Osteoblast (primary cell): Measurements from ENCODE around the gene FIGNL2. TPM values are rescaled to one million over a fixed set of nuclear protein-coding genes. Genes with fewer than 3 reads are reported as not detected.
A peak's percentile ranks its signal among the peaks of the same experiment; 100 is the strongest.

Experiments used
- DNase-seq: peaks from one replicate; pipeline ENCODE4 v3.0.0; 2011; ENCODE audit warnings: low spot score, mixed read lengths; ENCODE audit not compliant: insufficient read length; ENCODE audit errors: missing footprints
- H2AFZ ChIP-seq: 2 replicates; pipeline ENCODE4 v1.6.0; 2011; ENCODE audit warnings: mild to moderate bottlenecking, low read length
- H3K27ac ChIP-seq: 2 replicates; pipeline ENCODE4 v1.5.1; 2011; ENCODE audit warnings: mild to moderate bottlenecking, low read depth, low read length, moderate library complexity
- H3K27me3 ChIP-seq: 2 replicates; pipeline ENCODE4 v1.6.0; 2012; ENCODE audit warnings: mild to moderate bottlenecking, control low read depth, inconsistent platforms, low read length, moderate library complexity; ENCODE audit not compliant: insufficient read depth
- H3K36me3 ChIP-seq: 2 replicates; pipeline ENCODE4 v1.5.1; 2011; ENCODE audit warnings: mild to moderate bottlenecking, low read length, control low read depth, moderate library complexity; ENCODE audit not compliant: insufficient read depth
- H3K4me1 ChIP-seq: 2 replicates; pipeline ENCODE4 v1.5.1; 2011; ENCODE audit warnings: mild to moderate bottlenecking, low read length, control low read depth, moderate library complexity; ENCODE audit not compliant: insufficient read depth
- H3K4me2 ChIP-seq: 2 replicates; pipeline ENCODE4 v1.6.0; 2011; ENCODE audit warnings: mild to moderate bottlenecking, low read length; ENCODE audit not compliant: insufficient read depth
- H3K4me3 ChIP-seq: fragments of 200-600 bp; sonication (generic); 3 replicates; pipeline ENCODE4 v1.5.1; 2012; ENCODE audit warnings: mild to moderate bottlenecking, low read length, inconsistent platforms; ENCODE audit not compliant: insufficient read depth
- H3K79me2 ChIP-seq: 2 replicates; pipeline ENCODE4 v1.6.0; 2012; ENCODE audit warnings: mild to moderate bottlenecking, low read length, control low read depth, inconsistent platforms; ENCODE audit not compliant: insufficient read depth
- H3K9me3 ChIP-seq: 2 replicates; pipeline ENCODE4 v1.5.1; 2011; ENCODE audit warnings: low read depth, low read length, control low read depth
- H4K20me1 ChIP-seq: 2 replicates; pipeline ENCODE4 v1.6.0; 2012; ENCODE audit warnings: mild to moderate bottlenecking, low read length, control low read depth; ENCODE audit not compliant: insufficient read depth
- total RNA-seq: library from RNA; depleted of rRNA; stranded (reverse); fragments of >200 nt; gene quantifications from 2 replicates; pipeline ENCODE4 v1.2.3, GENCODE V29; 2012
- TF ChIP-seq, protein P1 (sequence below): IDR thresholded peaks from 2 replicates; pipeline ENCODE4 v1.5.1; 2011; ENCODE audit warnings: mild to moderate bottlenecking, low read depth, low read length, moderate library complexity; ENCODE audit errors: extremely low read depth

FIGNL2 gene
- total RNA-seq, 1 donor = 0.36 TPM

- Histone ChIP-seq H3K4me1 (peaks cover 10% of the 10 kb centered on the region), H3K9me3 (no peaks in the 10 kb centered on the region), H3K36me3 (no peaks in the 10 kb centered on the region), H3K4me2 (peak overlapping the region; percentile 86), H3K79me2 (no peaks in the 10 kb centered on the region), H4K20me1 (no peaks in the 10 kb centered on the region), H3K27ac (no peak overlapping the region), H2AFZ (peak overlapping the region; percentile 94), H3K4me3 (peak overlapping the region; percentile 73), H3K27me3 (peaks cover 20% of the 10 kb centered on the region)
- peak; percentile 93 for DNase-seq
- TF ChIP-seq, protein P1, sequence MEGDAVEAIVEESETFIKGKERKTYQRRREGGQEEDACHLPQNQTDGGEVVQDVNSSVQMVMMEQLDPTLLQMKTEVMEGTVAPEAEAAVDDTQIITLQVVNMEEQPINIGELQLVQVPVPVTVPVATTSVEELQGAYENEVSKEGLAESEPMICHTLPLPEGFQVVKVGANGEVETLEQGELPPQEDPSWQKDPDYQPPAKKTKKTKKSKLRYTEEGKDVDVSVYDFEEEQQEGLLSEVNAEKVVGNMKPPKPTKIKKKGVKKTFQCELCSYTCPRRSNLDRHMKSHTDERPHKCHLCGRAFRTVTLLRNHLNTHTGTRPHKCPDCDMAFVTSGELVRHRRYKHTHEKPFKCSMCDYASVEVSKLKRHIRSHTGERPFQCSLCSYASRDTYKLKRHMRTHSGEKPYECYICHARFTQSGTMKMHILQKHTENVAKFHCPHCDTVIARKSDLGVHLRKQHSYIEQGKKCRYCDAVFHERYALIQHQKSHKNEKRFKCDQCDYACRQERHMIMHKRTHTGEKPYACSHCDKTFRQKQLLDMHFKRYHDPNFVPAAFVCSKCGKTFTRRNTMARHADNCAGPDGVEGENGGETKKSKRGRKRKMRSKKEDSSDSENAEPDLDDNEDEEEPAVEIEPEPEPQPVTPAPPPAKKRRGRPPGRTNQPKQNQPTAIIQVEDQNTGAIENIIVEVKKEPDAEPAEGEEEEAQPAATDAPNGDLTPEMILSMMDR = no peak
Observed at GRCh38 chr12:51868821-51869495, 20.4 kb upstream of the FIGNL2 start.

- peaks cover 21% of the 10 kb centered on the region for H3K27me3 ChIP-seq
- no peak overlapping the region for H2AFZ ChIP-seq
- no peak overlapping the region for H3K4me3 ChIP-seq
- no peaks in the 10 kb centered on the region for H4K20me1 ChIP-seq
- no peaks in the 10 kb centered on the region for H3K9me3 ChIP-seq
- H3K36me3 ChIP-seq = no peaks in the 10 kb centered on the region
- TF ChIP-seq, protein P1 = no peak
- peak; percentile 69 for DNase-seq
- no peak overlapping the region for H3K27ac ChIP-seq
- H3K79me2 ChIP-seq = no peaks in the 10 kb centered on the region
- peaks cover 12% of the 10 kb centered on the region for H3K4me1 ChIP-seq
- no peak overlapping the region for H3K4me2 ChIP-seq
Observed at GRCh38 chr12:51867796-51868428, 19.4 kb upstream of the FIGNL2 start.

DNA sequence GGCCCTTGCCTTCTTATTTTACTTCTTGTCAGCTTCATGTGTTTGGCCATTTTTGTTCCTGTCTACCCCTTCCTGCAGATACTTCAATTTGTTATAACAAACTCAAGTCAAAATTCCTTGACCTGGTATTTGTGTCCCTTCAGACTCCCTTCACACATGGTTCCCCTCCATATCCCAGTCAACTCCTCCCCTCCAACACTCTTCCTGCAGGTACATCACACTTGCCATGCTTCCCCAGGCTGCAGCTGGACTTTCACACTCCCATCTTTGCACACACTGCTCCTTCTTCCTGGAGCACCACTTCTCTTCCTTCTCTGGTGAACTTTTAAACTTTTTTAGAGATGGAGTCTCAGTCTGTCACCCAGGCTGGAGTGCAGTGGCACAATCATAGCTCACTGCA lies 18.9 kb upstream of the FIGNL2 start:
- peak; percentile 37 for DNase-seq
- Histone ChIP-seq H3K79me2 (no peaks in the 10 kb centered on the region), H3K4me2 (no peak overlapping the region), H2AFZ (no peak overlapping the region), H3K27ac (no peak overlapping the region), H3K36me3 (no peaks in the 10 kb centered on the region), H3K4me3 (no peak overlapping the region), H4K20me1 (no peaks in the 10 kb centered on the region), H3K4me1 (peaks cover 12% of the 10 kb centered on the region), H3K27me3 (peaks cover 23% of the 10 kb centered on the region), H3K9me3 (no peaks in the 10 kb centered on the region)
- TF ChIP-seq, protein P1 = no peak

GRCh38 chr12:51866762-51867161 lies 18.2 kb upstream of the FIGNL2 start:
- H3K4me2 ChIP-seq = no peak overlapping the region
- H4K20me1 ChIP-seq = no peaks in the 10 kb centered on the region
- H3K27me3 ChIP-seq = peaks cover 23% of the 10 kb centered on the region
- no peaks in the 10 kb centered on the region for H3K9me3 ChIP-seq
- H3K4me3 ChIP-seq = no peak overlapping the region
- no peaks in the 10 kb centered on the region for H3K79me2 ChIP-seq
- H2AFZ ChIP-seq = no peak overlapping the region
- no peaks in the 10 kb centered on the region for H3K36me3 ChIP-seq
- TF ChIP-seq, protein P1 = no peak
- H3K27ac ChIP-seq = no peak overlapping the region
- peaks cover 12% of the 10 kb centered on the region for H3K4me1 ChIP-seq
- no peak for DNase-seq
